T-cell (primary cell): ENCODE data around the gene PELI2. TPM values are rescaled to one million over a fixed set of nuclear protein-coding genes. Genes with fewer than 3 reads are reported as not detected.

Experiments used
- ATAC-seq, 4 experiments: fragments of 200-7000 bp in 3 of 4; fragments of 150-1000 bp in 1 of 4; cut with Tn5 transposase; replicated peaks in 1 of 4; 1 replicate in 3 of 4; 2 replicates in 1 of 4; pipeline ENCODE4 v1.10.0; 2021; ENCODE audit warnings: moderate library complexity in 3 of 4, mild to moderate bottlenecking in 2 of 4, moderate number of reproducible peaks in 1 of 4
- CTCF ChIA-PET, 2 donors: fragments of 300-600 bp; sonication (Branson Sonifier 250); formaldehyde crosslinking; loops; one replicate each; lab custom pipeline; 2022; ENCODE audit warnings: antibody characterized with exemption in 2 of 2; lab: Charles Lee
- POLR2A ChIA-PET, 2 donors: fragments of 300-600 bp; sonication (Branson Sonifier 250); formaldehyde crosslinking; loops; one replicate each; lab custom pipeline; 2022; ENCODE audit warnings: antibody characterized with exemption in 2 of 2; lab: Charles Lee
- DNase-seq, 35 experiments: peaks; one replicate each; pipeline versions ENCODE4 v3.0.0 to v3.0.0-alpha.2; 2013 to 2023
- H3K27ac ChIP-seq: one replicate; pipeline ENCODE4 v1.5.1; 2013; ENCODE audit warnings: low read length
- H3K27me3 ChIP-seq, 2 experiments: replicated peaks in 1 of 2; 1 replicate in 1 of 2; 2 replicates in 1 of 2; pipeline versions ENCODE4 v1.6.1 to v1.7.0; 2013; ENCODE audit warnings: low read length in 1 of 2, mixed read lengths in 1 of 2; ENCODE audit not compliant: control insufficient read depth in 2 of 2, insufficient read depth in 2 of 2; ENCODE audit errors: extremely low read depth in 1 of 2
- H3K36me3 ChIP-seq, 2 donors: 1 replicate in 1 of 2; 2 replicates in 1 of 2; pipeline versions ENCODE4 v1.6.1 to v1.7.0; 2013; ENCODE audit warnings: low read length in 1 of 2; ENCODE audit not compliant: control insufficient read depth in 2 of 2, insufficient read depth in 1 of 2; ENCODE audit errors: extremely low read depth in 1 of 2
- H3K4me1 ChIP-seq, 2 experiments: 1 replicate in 1 of 2; 2 replicates in 1 of 2; pipeline versions ENCODE4 v1.6.1 to v1.7.0; 2013; ENCODE audit warnings: low read length in 2 of 2, mixed read lengths in 1 of 2; ENCODE audit not compliant: insufficient read depth in 2 of 2, control insufficient read depth in 1 of 2; ENCODE audit errors: extremely low read depth in 1 of 2
- H3K4me3 ChIP-seq, 2 donors: 1 replicate in 1 of 2; 2 replicates in 1 of 2; pipeline versions ENCODE4 v1.5.1 to v1.7.0; 2013; ENCODE audit warnings: mild to moderate bottlenecking in 2 of 2, low read length in 1 of 2, moderate library complexity in 1 of 2; ENCODE audit not compliant: control insufficient read depth in 1 of 2; ENCODE audit errors: extremely low read depth in 1 of 2
- H3K9me3 ChIP-seq: 2 replicates; pipeline ENCODE4 v1.7.0; 2013
- H3K27ac Mint-ChIP-seq, 2 donors: one replicate each; pipeline ENCODE4 v1.8.0; 2020 to 2021; ENCODE audit warnings: mild to moderate bottlenecking in 2 of 2, mixed read lengths in 2 of 2
- H3K27me3 Mint-ChIP-seq, 2 donors: one replicate each; pipeline ENCODE4 v1.8.0; 2021 to 2022; ENCODE audit warnings: mixed read lengths in 2 of 2
- H3K36me3 Mint-ChIP-seq: one replicate; pipeline ENCODE4 v1.8.0; 2021; ENCODE audit warnings: mixed read lengths
- H3K4me1 Mint-ChIP-seq, 3 donors: one replicate each; pipeline ENCODE4 v1.8.0; 2020 to 2022; ENCODE audit warnings: mixed read lengths in 3 of 3, mild to moderate bottlenecking in 1 of 3
- H3K4me3 Mint-ChIP-seq, 3 donors: one replicate each; pipeline ENCODE4 v1.8.0; 2020 to 2022; ENCODE audit warnings: mild to moderate bottlenecking in 3 of 3, mixed read lengths in 3 of 3, moderate library complexity in 3 of 3
- H3K9me3 Mint-ChIP-seq, 3 donors: one replicate each; pipeline ENCODE4 v1.8.0; 2020 to 2022; ENCODE audit warnings: mixed read lengths in 3 of 3
- WGBS: methylation state at CpG from one replicate; pipeline ENCODE4 v1.1.5; 2013; ENCODE audit warnings: missing lambda C conversion rate; ENCODE audit not compliant: insufficient coverage; 5-methylcytosine and 5-hydroxymethylcytosine counted together
- total RNA-seq, 35 experiments: library from RNA in 6 of 35; stranded (reverse) in 6 of 35; fragments of 120-200 nt in 1 of 35; gene quantifications; one replicate each; pipeline versions ENCODE4 v1.2.1 to v1.2.4 and lab custom pipeline; 2013 to 2026

The PELI2 gene
- total RNA-seq, 5 donors from 2014 or later (not counting 1 experiment from before 2014, with no cell fraction given), result 9.0 to 12.7 (median 10.5) TPM

DNA sequence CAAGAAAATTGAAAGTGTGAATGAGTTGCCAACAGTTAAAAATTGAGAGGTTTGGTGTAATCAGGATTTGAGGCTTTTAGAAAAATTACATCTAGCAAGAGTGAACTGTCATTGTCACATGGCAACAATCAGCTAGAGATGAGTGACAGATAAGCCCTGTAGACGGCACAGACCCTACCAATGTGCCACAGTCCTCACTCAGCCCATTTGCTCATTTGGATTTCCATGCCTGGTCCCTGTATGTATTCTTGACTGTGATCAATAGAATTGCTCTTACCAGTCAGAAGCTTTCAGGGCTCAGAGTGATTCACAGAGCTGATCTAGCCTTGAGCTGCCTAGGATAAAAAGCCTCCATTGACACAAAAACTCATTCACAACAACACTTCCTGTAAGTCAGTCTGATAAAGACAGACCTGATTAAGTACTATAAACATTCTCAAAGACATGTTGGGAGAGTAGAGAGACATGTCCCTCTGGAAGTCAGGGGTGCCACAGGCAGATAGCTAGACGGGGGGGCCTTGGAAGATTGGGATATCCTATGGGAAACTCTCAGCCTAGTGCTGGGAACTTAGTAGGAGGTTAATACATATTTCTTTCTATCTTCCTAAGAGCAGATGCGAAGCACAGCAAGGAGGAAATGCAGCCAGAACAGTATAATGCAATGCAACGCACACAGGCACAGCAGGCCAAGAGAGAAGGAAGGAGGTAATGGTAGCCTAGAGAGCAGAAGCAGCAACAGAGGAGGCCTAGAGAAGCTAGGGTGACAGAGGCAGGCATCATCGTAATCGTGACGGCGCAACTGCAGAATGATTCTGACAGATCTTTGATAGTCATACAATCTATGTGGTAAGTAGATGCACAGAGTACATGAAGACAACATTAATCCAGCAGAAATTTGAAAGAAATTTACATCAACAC lies 2.0 kb upstream of the PELI2 start:
- Mint-ChIP-seq H3K4me1 (peaks cover 50 to 65% (median 54%) of the 10 kb centered on the region in 3 donors), H3K4me3 (peak overlapping the region; percentile 8 to 92 (median 43)), H3K27ac (peak overlapping the region; percentile 77 to 79), H3K9me3 (no peaks in the 10 kb centered on the region), H3K36me3 (no peaks in the 10 kb centered on the region), H3K27me3 (peaks cover 0 to 5% of the 10 kb centered on the region in 2 donors)
- ATAC-seq (peak in 3 of 4 experiments; percentile 9 to 26 (median 14)), DNase-seq (peak in 28 of 35 experiments; percentile 5 to 56 (median 25))
- POLR2A ChIA-PET, result interaction anchor here in 1 of 2 donors (0.7 kb wide), 1 partner anchor 1247 kb away, joined by 3 read pairs; no protein-coding TSS in a partner anchor
- H3K4me1 ChIP-seq, result peaks cover 30 to 36% of the 10 kb centered on the region in 2 experiments
- H3K4me3 ChIP-seq, result no peak overlapping the region
- peak overlapping the region; percentile 55 for H3K27ac ChIP-seq
- WGBS, result 42% methylated on average over 6 of the region's 8 CpGs
- peaks cover 0 to 8% of the 10 kb centered on the region in 2 experiments for H3K27me3 ChIP-seq
- H3K36me3 ChIP-seq, result no peaks in the 10 kb centered on the region
- CTCF ChIA-PET, result interaction anchor here (0.6 to 1.0 kb wide), 2 partner anchors 28 to 1026 kb away, joined by 3 to 5 read pairs; no protein-coding TSS in a partner anchor
- H3K9me3 ChIP-seq, result no peaks in the 10 kb centered on the region

DNA sequence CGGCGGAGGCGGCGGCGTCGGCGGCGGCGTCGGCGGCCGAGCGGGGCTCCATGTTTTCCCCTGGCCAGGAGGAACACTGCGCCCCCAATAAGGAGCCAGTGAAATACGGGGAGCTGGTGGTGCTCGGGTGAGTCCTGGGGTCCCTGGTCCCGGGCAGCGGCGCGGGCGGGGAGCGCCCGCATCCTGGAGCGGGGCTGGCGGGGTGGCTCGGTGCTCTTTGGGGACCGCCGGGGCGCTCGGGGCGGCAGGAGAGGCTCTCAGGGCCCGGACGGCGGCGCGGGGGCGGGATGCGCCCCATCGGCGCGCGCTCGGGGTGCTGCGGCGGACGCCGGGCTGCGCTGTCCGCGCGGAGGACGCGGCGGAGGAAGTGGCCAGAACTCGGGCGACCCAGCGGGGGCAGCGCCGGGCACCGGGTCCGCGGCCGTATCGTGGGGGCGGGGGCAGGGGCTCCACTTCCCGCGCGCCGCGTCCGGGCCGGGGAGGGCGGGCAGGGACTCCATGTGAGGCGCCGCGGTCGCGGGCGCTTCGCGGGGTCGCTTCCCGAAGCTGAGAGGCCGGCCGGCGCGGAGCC lies 485 bp downstream of the PELI2 start:
- Histone ChIP-seq H3K4me1 (peaks cover 30 to 36% of the 10 kb centered on the region in 2 experiments), H3K4me3 (peak overlapping the region; percentile 56 to 82), H3K27me3 (peaks cover 0 to 8% of the 10 kb centered on the region in 2 experiments), H3K36me3 (no peaks in the 10 kb centered on the region), H3K27ac (no peak overlapping the region), H3K9me3 (no peaks in the 10 kb centered on the region)
- WGBS, result under 1% methylated on average over 86 of the region's 87 CpGs
- peak in 25 of 35 experiments; percentile 5 to 44 (median 18) for DNase-seq
- ChIA-PET POLR2A (interaction anchor here in 1 of 2 donors (0.9 kb wide), 1 partner anchor 8 kb away, joined by 5 read pairs; no protein-coding TSS in a partner anchor), CTCF (interaction anchor here in 1 of 2 donors (1.0 kb wide), 2 partner anchors 12 to 462 kb away, joined by 3 to 5 read pairs; no protein-coding TSS in a partner anchor)
- H3K27me3 Mint-ChIP-seq, result peaks cover 0 to 12% of the 10 kb centered on the region in 2 donors
- H3K9me3 Mint-ChIP-seq, result no peaks in the 10 kb centered on the region
- no peaks in the 10 kb centered on the region for H3K36me3 Mint-ChIP-seq
- peak overlapping the region in 2 of 3 donors; percentile 41 to 92 for H3K4me3 Mint-ChIP-seq
- peaks cover 58 to 64% (median 60%) of the 10 kb centered on the region in 3 donors for H3K4me1 Mint-ChIP-seq
- H3K27ac Mint-ChIP-seq, result no peak overlapping the region
- ATAC-seq, result peak; percentile 10 to 41 (median 35)

DNA sequence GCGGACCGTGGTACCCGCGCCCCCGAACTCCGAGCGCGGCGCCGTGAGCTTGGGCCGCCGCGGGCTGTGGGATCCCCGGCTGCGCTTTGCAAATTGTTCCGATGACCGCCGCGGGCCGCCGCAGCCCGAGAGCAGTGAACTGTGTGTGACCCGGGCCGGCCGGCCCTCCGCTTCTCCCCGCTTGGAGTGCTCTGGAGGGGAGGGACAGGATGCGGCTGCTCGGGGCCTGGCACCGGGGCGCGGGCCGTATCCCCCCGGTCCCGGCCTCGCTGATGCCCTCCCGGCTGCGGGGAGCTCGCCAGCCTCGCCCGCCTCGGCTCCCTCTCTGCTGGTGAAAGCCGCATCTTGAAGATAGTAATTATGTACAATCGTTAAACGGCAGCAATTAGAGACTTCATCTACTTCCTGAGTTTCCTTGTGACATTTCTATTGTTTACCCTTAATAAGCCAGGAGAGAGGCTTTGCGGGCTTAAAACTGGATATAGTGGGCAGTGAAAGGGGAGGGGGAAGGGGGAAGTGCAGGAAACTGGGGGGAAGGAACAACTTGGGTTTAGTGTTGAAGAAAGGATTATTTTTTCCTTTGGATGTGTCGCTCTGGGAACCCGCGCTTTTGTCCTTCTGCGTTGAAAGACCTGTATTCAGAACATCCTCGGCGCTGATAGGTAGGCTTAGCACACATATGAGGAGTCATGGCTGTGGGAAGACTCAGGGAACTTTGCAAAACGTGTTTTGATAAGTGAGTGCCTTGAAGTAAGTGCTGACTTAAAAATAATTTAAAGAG lies 1.2 kb downstream of the PELI2 start:
- DNase-seq, result peak in 21 of 35 experiments; percentile 1 to 36 (median 13)
- Mint-ChIP-seq H3K36me3 (no peaks in the 10 kb centered on the region), H3K27ac (peak overlapping the region; percentile 64 to 71), H3K4me1 (peaks cover 60 to 66% (median 61%) of the 10 kb centered on the region in 3 donors), H3K9me3 (no peaks in the 10 kb centered on the region), H3K4me3 (peak overlapping the region; percentile 83 to 92 (median 85)), H3K27me3 (peaks cover 0 to 12% of the 10 kb centered on the region in 2 donors)
- ChIA-PET POLR2A (interaction anchor here in 1 of 2 donors (0.5 to 0.9 kb wide), 3 partner anchors 8 to 689 kb away, joined by 3 to 5 read pairs (median 4); no protein-coding TSS in a partner anchor), CTCF (no interaction called here)
- peaks cover 30 to 36% of the 10 kb centered on the region in 2 experiments for H3K4me1 ChIP-seq
- ATAC-seq, result no peak
- WGBS, result 4% methylated on average over 44 of the region's 53 CpGs
- H3K9me3 ChIP-seq, result no peaks in the 10 kb centered on the region
- H3K27me3 ChIP-seq, result peaks cover 0 to 8% of the 10 kb centered on the region in 2 experiments
- H3K4me3 ChIP-seq, result peak overlapping the region; percentile 56 to 82
- peak overlapping the region; percentile 29 for H3K27ac ChIP-seq
- no peaks in the 10 kb centered on the region for H3K36me3 ChIP-seq

DNA sequence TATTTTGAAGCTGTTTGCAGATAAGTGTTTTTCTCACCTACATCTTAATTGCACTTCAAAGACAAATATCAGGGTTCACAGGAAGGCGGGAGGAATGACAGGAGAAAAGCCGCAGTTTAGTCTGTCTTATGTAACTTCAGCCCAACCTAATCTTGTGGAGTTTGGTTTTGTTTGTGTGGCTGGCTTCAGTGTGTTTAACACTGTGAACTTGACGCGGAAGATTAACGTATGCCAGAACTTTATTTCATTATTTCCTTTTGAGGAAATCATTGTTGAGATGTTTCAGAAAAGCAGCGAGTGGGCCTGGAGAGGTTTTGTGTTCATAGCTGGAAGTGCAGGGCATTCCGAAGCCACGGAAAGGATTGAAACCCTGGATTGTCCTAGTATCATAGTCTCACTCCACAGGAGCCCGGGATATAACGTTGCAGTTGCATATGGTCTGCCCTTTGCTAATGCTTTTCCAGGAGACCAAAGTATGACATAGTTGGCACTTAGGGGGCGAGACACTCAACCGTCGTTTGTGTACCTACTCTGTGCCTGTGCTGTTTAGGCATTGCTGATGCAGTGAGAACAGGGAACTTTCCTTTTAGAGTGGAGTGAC lies 2.0 kb downstream of the PELI2 start:
- peaks cover 0 to 17% of the 10 kb centered on the region in 2 donors for H3K27me3 Mint-ChIP-seq
- POLR2A ChIA-PET, result interaction anchor here in 1 of 2 donors (0.5 kb wide), 1 partner anchor 83 kb away, joined by 3 read pairs; no protein-coding TSS in a partner anchor

DNA sequence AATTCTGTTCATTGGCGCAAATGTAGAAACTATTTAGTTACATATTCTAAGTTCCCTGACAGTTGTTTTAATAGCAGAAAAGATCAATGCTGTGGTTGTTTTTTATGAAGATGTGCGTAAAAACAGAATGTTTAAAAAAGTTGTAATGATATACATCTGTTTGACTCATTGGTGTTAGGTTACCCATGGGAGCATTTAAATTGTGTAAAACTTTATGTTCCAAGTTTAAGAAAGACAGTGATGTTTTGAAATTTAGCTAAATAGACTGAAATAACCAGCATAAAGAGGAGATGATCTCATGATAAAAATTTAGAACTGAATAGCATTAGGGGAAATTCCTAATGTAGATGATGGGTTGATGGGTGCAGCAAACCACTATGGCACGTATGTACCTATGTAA lies 3.6 kb downstream of the PELI2 start:
- Mint-ChIP-seq H3K9me3 (no peaks in the 10 kb centered on the region), H3K36me3 (peaks cover 2% of the 10 kb centered on the region), H3K27ac (no peak overlapping the region), H3K4me1 (peaks cover 56 to 60% (median 56%) of the 10 kb centered on the region in 3 donors), H3K27me3 (peaks cover 0 to 17% of the 10 kb centered on the region in 2 donors), H3K4me3 (no peak overlapping the region)
- ATAC-seq (no peak), DNase-seq (no peak)
- no peaks in the 10 kb centered on the region for H3K36me3 ChIP-seq
- ChIA-PET POLR2A (interaction anchor here in 1 of 2 donors (0.6 kb wide), 2 partner anchors 91 to 329 kb away, joined by 3 to 4 read pairs; no protein-coding TSS in a partner anchor), CTCF (no interaction called here)
- no peak overlapping the region for H3K27ac ChIP-seq
- peaks cover 0 to 8% of the 10 kb centered on the region in 2 experiments for H3K27me3 ChIP-seq
- peaks cover 22 to 23% of the 10 kb centered on the region in 2 experiments for H3K4me1 ChIP-seq
- no peak overlapping the region for H3K4me3 ChIP-seq
- 100% methylated on average over 1 of the region's 3 CpGs for WGBS
- H3K9me3 ChIP-seq, result no peaks in the 10 kb centered on the region

More for the DNA sequence above, 2.0 kb downstream of the PELI2 start:
- DNase-seq (peak in 1 of 35 experiments; percentile 25), ATAC-seq (no peak)
- 32% methylated on average over 10 of the region's 13 CpGs for WGBS
- Histone ChIP-seq H3K27me3 (peaks cover 0 to 8% of the 10 kb centered on the region in 2 experiments), H3K4me1 (peaks cover 30 to 36% of the 10 kb centered on the region in 2 experiments), H3K27ac (no peak overlapping the region), H3K9me3 (no peaks in the 10 kb centered on the region), H3K36me3 (no peaks in the 10 kb centered on the region), H3K4me3 (peak overlapping the region; percentile 56 to 82)
- CTCF ChIA-PET, result no interaction called here
- Mint-ChIP-seq H3K36me3 (peaks cover 2% of the 10 kb centered on the region), H3K4me3 (peak overlapping the region; percentile 83 to 92 (median 85)), H3K4me1 (peaks cover 65 to 71% (median 65%) of the 10 kb centered on the region in 3 donors), H3K27ac (peak overlapping the region in 1 of 2 donors; percentile 52), H3K9me3 (no peaks in the 10 kb centered on the region)
